Measurements from ENCODE around the gene TTC13.

GRCh38 chr1:230875370-230875769 lies 103.3 kb downstream of the TTC13 start:
- TF ChIP-seq CTCF (IDR thresholded peaks at IDR 0.05), result no peak
- no peak for TF ChIP-seq POLR2A (IDR thresholded peaks at IDR 0.05; ENCODE audit: low read depth)
- TF ChIP-seq POLR2AphosphoS5 (IDR thresholded peaks at IDR 0.05), result no peak
- no peak for TF ChIP-seq EP300 (IDR thresholded peaks at IDR 0.05)
